ENCODE results near the gene GUSB. TPM values are rescaled to one million over a fixed set of nuclear protein-coding genes. Genes with fewer than 3 reads are reported as not detected.
A peak's percentile ranks its signal among the peaks of the same experiment; 100 is the strongest.

Gene GUSB
- total and polyA plus RNA-seq, 9 of the 15 experiments (the other 6 are each of a cell fraction or from before 2014, with no cell fraction given): 22.7 to 102 (median 60.1) TPM

GRCh38 chr7:65980478-65981250, 1.3 kb downstream of the GUSB start (continued):
- 0 out of 2 replicates have a peak, but pooled peaks have one; percentile 45 for TF ChIP-seq ZNF589 (CRISPR knock-in tag; IDR thresholded peaks at IDR 0.05; ENCODE audit: low read depth)
- no peak for TF ChIP-seq ZNF274 (IDR thresholded peaks at IDR 0.05; ENCODE audit: borderline replicate concordance, low read depth, low read length)
- TF ChIP-seq HDAC1 (IDR thresholded peaks at IDR 0.05): 0 out of 4 replicates have a peak, but pooled peaks of 1 of the 2 experiments have one; percentile 49
- TF ChIP-seq FOXK2 (conservative IDR thresholded peaks at IDR 0.05 in 1 of 2, IDR thresholded peaks at IDR 0.05 in 1 of 2; ENCODE audit: low read depth in 2 of 2): 0 out of 4 replicates have a peak, but pooled peaks of 1 of the 2 experiments have one; percentile 17
- TF ChIP-seq MED1 (CRISPR knock-in tag; IDR thresholded peaks at IDR 0.05; ENCODE audit: borderline replicate concordance): no peak
- no peak for TF ChIP-seq ZBTB34 (CRISPR knock-in tag; IDR thresholded peaks at IDR 0.05)
- no peak for TF ChIP-seq TRIM25 (IDR thresholded peaks at IDR 0.05; ENCODE audit: borderline replicate concordance)
- no peak for TF ChIP-seq E2F8 (IDR thresholded peaks at IDR 0.05; ENCODE audit: low read depth, partially characterized antibody)
- TF ChIP-seq ZNF280A (IDR thresholded peaks at IDR 0.05; ENCODE audit: low read depth, partially characterized antibody): no peak

Measured in K562 (cell line).